NCI-H128 (cell line): ENCODE results near the gene BMF.

Experiments used
- DNase-seq: peaks from one replicate; lab custom pipeline; 2025; ENCODE audit not compliant: unreplicated experiment; lab: John Stamatoyannopoulos, UW

The BMF gene

GRCh38 chr15:40104296-40104864, 4.3 kb downstream of the BMF start:
- no peak for DNase-seq

- DNase-seq = no peak
Measured at GRCh38 chr15:40103864-40104271, 4.8 kb downstream of the BMF start.

DNA sequence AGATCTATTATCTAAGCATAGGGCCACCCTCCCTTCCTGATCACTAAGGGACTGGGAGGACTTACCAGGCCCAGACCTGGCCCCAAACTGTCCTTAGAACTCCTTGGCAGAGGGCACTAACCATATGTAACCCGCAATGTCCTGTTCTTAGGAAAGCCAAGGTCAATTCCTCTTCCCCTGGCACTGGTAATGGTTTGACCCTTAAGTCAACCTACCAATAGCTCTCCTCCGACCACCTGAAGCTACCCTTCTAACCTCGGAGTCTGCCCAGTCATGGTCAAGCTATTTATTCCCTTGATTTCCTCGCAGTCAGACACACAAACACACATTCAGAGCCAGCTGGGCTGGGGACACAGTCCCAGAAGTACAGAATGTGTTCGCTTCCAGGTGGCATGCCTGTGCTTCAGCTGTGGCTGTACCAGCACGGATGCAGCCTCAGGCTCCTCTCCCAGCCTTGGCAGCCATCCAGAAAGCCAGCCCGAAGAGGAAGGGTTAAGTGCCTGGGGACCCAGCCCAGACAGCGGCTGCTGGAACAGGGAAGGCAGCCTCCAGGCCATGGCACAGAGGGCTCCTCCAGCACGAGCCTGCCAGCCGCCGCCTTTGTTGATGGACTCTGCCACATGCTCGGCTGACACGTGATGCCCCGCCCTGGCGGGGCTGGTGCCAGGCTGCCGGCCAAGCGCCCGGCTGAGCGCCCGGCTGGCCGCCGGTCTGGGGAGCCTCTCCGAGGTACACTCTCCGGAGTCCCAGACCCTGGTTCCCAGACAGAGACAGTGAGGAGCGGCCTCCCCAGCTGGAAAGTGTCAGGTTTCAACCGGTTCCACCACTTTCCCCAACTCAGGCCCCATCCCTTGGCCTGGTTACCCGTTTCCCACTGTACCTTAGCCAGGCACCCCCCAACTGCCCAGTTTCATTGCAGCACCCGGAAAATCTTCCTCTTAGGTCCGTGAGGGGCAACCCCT, 5.5 kb downstream of the BMF start:
- DNase-seq = peak; percentile 70

DNA sequence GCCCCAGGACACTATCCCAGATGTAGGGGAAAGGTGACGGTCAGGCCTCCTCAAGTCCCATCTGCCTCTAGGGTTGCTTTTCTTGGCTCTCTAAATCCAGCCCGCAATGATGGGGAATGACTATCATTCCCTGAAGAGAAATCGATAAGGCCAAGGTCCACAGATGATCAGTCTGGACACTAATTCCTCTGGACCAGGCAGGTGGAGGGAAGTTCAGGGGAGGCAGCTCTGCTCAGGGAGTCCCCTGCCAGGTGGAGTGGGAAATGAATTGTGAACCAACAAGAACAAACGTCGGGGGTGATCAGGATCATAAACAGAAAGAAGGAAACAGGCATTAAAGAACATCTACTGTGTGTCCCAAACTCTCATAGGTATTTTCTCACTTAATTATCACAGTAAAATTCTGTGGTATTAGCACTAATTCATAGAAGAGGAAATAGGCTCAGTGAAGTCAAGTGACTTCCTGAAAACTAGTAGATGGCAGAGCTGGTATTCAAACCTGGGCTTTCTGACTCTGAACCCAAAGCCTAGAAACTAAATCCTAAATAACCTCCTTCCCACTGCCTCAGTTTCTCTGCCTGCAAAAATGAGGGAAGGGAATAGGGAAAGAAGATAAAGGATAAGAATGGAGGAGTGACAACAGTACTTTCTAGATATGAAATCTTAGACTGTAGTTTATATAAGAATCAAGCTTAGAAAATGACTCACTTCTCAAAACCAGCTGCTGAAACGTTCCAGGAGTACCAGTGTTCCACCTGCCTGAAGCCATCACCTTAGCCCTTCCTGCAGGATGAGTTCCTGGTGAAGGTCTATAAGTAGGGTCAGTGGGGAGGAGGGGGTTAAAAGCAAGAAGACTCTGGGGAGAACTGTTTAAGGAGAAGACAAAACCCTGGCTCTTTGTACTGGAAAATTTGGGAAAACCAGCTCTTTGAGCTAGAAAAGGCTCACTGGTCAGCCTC, 7.5 kb downstream of the BMF start:
- no peak for DNase-seq

GRCh38 chr15:40100123-40100946, 8.3 kb downstream of the BMF start:
- no peak for DNase-seq

DNA sequence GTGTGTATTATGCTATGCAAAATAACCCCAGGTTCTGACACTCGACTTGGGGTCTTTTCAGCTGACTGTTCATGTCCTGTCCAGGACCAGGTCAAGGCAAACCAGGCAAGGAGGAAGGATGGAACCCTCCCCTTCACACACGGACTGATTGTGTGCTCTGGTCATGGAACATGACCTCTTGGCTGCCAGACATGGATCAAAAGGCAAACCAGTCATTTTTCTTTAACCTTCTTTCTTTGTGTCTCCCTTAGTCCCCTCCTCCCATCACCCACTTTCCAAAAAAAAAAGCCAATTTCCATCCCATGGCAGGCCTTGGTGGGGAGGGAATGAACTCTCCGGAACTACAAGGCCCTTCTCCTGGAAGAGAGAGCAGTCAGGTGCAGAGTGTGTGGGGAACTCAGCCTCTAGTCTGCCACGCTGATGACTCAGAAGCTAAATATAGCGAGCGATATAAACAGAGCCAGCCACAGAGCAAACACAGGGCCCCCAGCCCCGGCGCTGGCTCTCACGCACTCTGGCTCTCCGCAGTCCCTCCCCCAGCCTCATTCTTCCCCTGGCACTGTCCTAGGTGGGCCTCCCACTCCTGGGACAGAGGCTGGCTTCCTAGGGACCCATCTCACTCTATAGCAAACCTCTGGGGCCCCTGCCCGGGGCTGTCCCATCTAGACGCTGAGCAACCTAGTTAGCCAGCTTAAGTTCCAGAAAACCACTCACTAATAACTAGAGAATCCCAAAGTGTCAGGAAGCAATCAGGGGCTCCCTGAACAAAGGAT, 10.0 kb downstream of the BMF start:
- DNase-seq = peak; percentile 23

DNA sequence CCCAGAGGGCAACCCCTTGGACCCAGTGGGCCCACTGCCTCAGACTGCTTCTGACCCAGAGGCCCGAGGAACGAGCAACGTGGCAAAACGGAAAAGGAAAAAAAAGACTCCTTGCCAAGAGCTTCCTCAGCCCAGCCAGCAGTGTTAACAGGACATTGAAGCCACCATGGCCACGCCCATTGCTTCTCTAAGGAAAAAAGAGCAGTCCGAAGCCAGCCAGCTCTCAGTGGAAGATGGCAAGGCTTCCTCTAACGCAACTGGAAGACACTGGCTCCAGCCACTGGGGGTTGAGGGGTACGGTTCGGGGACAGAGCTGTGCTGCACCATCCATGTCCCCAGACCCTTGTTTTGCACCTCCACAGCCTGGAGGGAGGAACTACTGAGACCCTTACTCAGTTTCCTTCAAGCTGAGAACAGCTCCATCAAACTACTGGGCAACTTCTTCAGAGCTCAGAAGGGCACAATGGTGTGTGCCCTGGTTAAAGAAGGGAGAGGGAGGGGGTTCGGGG, 10.7 kb downstream of the BMF start:
- DNase-seq = no peak

- no peak for DNase-seq
Measured at GRCh38 chr15:40097096-40097967, 11.3 kb downstream of the BMF start.

DNA sequence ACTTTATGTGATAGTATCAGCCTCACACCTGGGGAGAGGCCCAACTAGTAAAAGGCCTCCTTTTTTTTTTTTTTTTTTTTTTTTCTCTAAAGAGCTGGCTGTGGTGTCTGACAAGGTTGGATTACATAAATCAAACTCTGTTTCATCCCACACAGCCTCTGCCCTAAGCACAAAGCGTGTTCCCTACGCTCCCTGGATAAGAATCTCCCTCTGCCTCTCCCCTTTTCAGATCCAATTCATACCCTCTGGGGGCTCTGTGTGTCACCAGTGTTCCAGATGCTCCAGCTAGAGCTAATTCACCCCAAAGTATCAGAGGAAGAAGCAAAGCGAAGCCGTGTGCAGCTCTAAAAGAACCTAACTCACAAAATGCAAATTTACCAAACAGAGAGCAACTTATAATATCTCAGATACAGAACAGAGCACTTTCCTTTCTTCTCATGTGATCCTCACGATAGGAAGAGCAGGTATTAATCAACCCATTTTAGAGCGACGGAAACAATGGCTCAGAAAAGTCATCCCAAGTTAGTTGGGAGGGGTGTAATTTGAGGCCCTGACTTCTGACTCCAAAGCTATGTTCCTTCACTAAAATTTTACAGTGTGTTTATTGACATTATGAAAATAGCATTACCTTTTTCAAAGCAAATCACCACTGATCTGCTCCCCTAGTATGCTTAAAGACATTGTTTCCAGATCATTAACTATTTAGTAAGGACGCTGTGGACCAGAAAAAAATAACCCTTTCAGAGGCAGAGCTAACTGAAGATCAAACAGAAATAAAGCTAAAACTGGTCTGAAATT, 12.4 kb downstream of the BMF start:
- no peak for DNase-seq

- no peak for DNase-seq
Measured at GRCh38 chr15:40095371-40096093, 13.1 kb downstream of the BMF start.

- DNase-seq = no peak
Measured at GRCh38 chr15:40094156-40094555, 14.5 kb downstream of the BMF start.

- DNase-seq = no peak
Measured at GRCh38 chr15:40092979-40093869, 15.5 kb downstream of the BMF start.

DNA sequence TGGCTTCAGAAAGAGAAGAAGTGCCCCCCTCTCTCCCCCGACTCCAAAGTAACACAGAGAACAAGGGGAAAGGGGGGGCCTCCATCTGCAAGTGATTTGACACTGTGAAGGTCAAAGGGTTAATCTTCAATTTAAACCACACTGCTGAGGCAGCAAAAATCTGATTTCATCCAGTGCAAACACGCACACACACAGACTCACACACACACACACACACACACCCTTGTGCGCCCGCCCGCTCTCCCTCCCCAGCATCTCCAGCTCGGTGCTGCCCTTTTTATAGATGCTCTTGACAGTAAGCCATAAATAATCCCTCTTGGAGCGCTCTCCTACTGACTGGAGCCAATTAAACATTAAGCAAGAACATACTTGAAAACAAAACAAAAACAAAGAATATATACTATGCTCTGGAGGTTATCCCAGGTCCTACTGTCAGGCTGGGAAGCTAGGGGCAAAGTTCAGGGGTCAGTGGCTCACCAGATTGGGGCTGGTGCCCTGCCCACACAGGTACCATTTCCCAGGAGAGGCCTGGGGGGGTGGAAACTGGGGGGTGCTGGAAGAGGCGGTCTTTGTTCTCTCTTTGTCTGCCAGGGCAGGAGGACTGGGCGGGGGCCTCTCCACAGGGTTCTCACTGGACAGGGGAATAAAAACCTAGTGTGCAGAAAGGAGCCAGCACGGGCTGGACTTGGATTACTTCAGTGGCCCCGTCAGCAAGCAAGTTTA, 16.3 kb downstream of the BMF start:
- peak; percentile 36 for DNase-seq

DNA sequence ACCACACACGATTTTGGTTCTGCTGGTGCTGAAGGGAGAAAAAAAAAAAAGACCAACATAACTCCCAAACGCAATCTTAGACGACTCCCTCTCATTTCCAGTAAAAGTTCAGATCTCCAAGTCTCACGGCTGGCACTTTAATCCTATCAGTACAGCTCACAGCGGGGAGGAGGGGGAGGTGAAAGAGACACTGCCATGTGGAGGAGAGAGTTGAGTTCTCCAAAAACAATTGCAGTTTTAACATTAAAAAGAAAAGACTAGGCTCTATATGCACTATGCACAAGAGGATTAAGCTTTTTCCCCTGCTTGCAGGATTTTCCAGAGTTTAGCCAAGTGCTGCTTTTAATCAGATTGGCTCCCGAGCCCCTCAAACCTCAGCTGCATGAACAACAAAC, 16.8 kb downstream of the BMF start:
- DNase-seq = peak; percentile 14

DNA sequence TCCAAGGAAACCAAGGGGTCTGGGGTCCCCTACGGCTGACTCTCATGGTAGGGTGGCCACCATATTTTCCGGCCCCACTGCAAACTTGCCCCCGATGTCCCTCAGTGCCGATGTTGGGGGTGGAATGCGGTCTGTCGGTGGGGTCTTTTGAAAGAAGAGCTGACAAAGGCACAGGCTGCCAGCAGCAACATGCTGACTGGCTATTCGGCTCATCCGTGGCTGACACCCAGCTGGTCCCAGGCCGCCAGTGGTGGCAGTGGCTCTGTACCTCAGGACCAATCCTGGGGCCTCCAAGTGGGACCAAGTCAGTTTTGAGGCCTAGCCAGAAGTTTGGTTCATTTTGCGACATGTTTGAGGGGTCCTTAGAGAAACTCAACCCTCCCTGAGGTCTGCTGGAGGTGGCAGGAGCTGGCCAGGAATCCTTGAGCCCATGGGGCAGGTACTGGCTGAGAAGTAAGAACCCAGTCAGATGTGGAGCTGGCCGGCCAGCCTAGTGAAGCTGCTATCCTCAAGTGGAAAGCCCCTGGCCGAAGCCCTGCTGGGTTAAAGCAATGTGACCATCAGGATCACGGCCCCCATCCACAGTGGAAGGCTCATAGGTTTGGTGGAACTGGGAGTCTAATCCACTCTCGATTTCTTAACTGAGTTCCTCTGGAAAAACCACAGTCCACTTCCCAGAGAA, 17.8 kb downstream of the BMF start:
- DNase-seq = no peak
